Renal cortical epithelial cell (primary cell): Measurements from ENCODE around the gene DRD3. TPM values are rescaled to one million over a fixed set of nuclear protein-coding genes. Genes with fewer than 3 reads are reported as not detected.

Experiments
- DNase-seq: peaks from one replicate; pipeline ENCODE4 v3.0.0-alpha.2; 2011; ENCODE audit warnings: low read depth
- total RNA-seq: library from RNA; depleted of rRNA; stranded (reverse); fragments of >200 nt; gene quantifications from 2 replicates; pipeline ENCODE4 v1.2.3, GENCODE V29; 2014

Gene DRD3
- total RNA-seq, 1 donor from 2014 or later: not detected

DNA sequence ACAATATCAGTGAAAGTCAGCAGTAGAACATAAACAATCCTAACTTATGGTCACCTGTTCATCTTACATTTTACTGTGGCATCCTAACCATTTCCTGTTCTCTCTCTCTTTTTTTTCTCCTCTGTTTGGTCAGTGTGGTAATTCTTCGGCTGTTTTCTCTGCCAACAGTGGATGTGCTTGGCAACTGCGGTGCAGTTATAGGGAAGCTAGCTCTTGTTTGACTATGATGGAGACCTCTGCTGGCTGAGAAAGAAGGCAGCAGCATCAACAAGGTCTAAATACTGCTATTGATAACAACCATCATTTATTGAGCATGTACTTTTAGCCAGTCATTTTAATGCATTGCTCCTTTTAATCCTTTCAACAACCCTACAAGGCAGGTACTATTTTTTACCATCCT is 723 bp upstream of the DRD3 start:
- DNase-seq: peak; percentile 33

- no peak for DNase-seq
Measured at GRCh38 chr3:114176890-114177289, 2.0 kb downstream of the DRD3 start.

GRCh38 chr3:114176487-114176886 is 2.4 kb downstream of the DRD3 start:
- no peak for DNase-seq

DNA sequence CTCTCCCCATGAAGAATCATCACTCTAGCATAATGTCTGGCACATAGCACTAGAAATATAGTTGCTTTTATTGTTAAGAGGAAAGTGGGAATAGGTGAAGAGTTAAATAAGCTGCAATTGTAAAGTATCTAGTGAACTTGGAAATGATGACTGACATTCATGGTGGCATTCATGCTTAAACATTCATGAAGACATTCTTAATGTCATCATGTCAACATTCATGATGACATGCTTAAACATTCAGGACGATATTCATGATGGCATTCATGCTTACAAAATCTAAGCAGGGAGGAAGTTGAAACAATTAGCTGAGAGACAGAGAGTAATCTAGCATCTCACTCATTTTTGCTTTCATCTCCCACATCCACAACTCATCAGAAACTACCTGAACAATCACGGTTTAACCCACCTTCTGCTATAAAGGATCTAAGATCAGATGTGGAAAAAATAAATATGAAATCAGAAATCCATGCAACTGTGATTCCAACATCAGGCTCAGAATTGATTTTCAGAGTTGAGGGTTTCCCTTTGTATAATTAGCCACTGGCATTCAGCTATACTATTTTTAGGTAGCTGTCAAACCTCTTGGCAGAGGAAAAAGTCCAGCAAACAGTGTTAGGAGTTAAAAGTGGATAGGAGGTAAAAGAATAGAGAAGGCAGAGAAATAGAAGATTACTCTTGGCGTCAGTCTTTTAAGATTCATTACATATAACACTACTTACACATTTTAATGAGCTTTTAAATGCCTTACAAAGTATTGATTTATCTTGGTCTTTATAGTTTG is 3.5 kb downstream of the DRD3 start:
- no peak for DNase-seq

GRCh38 chr3:114171677-114172076 is 7.2 kb downstream of the DRD3 start:
- DNase-seq: no peak

- DNase-seq: no peak
Measured at GRCh38 chr3:114168150-114168549, 10.7 kb downstream of the DRD3 start.

DNA sequence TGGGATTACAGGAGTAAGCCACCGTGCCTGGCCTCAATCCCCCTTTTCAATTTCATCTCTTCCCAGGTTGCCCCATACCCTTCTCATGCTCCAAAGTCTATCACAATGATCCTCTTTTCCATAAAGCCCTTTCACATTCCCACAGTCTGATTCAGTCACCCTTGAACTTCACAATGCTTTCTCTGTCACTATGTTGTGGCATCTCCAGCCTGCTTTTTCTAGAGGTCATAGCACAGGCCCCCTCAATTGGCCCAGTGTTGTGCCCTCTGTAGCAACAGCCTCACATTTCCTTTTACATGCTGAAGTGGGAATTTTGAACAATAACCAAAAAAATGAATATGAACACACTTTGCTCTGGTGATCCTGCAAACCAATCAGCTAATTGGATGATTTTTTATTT is 21.5 kb downstream of the DRD3 start:
- no peak for DNase-seq

DNA sequence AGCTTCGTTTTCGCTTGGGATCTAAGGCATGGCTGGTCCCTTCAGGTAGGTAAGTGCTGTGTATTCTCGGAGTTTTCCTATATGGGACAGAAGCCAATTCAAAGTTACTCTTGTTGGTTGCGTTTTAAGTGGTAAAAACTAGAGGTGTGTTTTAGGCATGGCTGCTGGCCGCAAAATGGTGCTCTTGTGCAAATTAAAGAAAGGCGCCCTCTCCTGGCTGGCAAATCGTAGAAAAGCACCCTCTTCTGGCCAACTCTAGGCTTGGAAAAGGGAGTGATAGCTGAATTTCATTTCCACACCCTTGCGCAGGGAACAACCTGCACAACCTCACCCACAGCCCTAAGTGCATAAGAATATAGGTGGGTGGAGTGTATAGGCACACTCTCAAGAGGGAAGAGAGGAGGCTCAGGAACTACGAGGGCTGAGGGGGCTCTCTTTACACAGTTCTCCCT is 23.5 kb downstream of the DRD3 start:
- peak; percentile 15 for DNase-seq

GRCh38 chr3:114154321-114154821 is 24.5 kb downstream of the DRD3 start:
- no peak for DNase-seq

- peak; percentile 81 for DNase-seq
Measured at GRCh38 chr3:114152519-114153151, 26.2 kb downstream of the DRD3 start.

DNA sequence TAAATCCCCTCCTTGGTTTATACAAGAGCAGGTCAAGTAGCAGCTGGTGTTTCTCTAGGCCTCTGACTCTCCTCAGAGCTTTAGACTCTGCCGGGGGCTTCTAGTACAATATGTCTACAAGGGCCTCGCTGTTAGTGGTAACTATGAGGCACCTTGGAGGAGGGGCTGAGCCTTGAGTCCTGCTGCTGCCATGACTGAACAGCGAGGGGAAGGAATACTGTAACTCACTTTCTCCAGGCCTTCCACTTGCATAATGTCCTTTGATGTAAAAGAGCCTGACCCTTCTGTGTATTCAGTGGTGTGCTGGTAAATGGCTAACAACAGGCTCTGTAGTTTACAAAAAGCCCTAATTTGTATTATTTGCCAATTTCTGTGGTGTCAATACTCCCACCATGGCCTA is 27.8 kb downstream of the DRD3 start:
- no peak for DNase-seq

DNA sequence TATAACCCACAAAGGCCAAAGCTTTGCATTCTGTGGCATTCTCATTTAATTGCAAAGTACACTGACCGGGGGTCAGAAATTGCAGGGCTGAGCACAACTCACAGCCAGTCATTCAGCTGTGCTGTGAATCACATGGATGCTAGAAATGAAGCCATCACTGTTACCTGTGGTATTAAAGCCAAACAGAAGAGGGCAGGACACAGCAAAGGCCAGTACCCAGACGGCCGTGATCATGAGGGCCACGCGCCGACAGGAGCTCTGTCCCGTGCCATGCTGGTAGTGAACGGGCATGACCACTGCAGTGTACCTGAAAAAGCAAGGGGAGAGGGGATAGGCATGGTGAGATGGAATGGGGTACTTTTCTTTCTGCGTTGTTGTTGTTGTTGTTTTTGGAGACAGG is 31.6 kb downstream of the DRD3 start:
- no peak for DNase-seq

DNA sequence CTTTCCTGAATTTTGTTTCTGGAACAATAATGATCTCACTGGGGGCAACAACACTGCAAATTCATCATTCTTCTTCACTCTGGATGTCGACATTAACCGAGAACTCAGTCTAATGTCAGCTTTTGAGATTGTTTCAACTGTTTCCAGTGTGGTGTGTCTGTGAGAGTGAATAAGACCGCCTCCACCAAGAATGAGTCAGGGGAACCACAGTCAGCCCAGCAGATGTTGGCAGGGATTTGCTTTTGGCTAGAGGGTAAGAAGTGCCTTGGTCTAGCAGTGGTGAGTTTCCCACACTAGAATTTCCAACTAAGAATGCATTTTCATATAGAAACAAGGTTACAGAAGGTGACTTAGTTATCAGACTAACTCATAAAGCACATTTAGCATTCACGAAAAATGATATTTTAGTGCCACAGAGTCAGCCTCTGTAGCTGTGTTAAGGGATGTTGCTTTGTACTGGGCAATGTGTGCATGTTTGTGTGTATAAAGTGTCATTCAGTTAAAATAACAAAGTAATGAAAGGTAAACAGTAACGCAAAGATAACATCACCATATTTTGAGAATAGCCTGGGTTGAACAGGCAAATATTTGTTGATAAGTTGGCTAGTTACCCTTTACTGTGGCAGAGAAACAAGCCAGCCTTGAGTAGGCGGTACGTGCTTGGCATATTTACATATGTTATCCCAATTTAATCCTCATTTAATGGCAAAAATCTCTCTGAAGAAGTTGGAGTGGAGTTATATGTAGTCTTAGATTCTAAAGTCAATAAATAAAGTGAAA is 33.8 kb downstream of the DRD3 start:
- DNase-seq: peak; percentile 86

DNA sequence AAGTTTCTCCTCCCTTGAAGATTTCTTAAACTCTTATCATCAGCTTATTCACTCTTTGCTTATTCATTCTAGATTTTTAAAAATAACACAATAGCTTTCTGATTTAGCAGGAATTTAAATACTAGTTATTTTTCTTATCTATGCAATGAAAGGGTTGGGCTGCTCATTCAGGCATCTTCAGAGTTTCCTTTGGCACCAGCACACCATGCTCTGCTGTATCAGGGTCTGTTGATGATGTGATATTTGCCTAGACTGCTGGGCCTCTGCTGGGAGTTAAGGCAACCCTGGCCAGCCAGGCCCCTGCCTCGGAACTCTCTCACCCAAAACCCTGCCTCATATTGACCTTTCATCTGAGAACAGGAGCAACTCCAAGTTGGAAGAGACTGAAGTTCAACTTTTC is 35.0 kb downstream of the DRD3 start:
- DNase-seq: no peak

- no peak for DNase-seq
Measured at GRCh38 chr3:114139836-114140235, 39.0 kb downstream of the DRD3 start.

GRCh38 chr3:114133947-114134346 is 44.9 kb downstream of the DRD3 start:
- DNase-seq: no peak

- DNase-seq: no peak
Measured at GRCh38 chr3:114132500-114132899, 46.4 kb downstream of the DRD3 start.

GRCh38 chr3:114128826-114129225 is 50.0 kb downstream of the DRD3 start:
- DNase-seq: no peak

GRCh38 chr3:114128231-114128630 is 50.6 kb downstream of the DRD3 start:
- DNase-seq: no peak

- DNase-seq: no peak
Measured at GRCh38 chr3:114127517-114127916, 51.3 kb downstream of the DRD3 start.

DNA sequence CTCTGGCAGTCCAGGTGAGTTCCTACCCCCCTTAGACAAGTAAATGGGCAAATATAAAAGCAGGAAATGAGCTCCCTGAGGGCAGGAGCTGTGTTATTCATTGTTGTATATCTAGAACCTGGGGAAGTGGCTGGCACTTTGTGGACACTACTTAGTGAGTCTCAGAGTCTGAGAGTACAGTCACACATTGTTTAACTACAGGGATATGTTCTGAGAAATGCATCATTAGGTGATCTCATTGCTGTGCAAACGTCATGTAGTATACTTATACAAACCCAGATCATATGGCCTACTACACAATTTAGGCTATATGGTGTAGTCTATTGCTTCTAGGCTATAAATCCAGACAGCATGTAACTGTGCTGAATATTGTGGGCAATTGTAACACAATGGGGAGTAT is 52.4 kb downstream of the DRD3 start:
- no peak for DNase-seq

GRCh38 chr3:114122027-114122709 is 56.7 kb downstream of the DRD3 start:
- peak; percentile 66 for DNase-seq
